HEK293 (cell line): ENCODE data around the gene STBD1.
"Not testable (repeated sequence)": the region's sequence is repeated elsewhere in the genome, so short reads cannot be mapped to it uniquely, and the experiment has no call there.

Source experiments
- CTCF ChIA-PET: fragments of 350-600 bp; formaldehyde crosslinking; extraction: SDS; loops from one replicate; lab custom pipeline; 2021; ENCODE audit warnings: antibody characterized with exemption; lab: Yijun Ruan, JAX
- POLR2A ChIA-PET: fragments of 300-600 bp; formaldehyde crosslinking; extraction: SDS; loops from one replicate; lab custom pipeline; 2020; ENCODE audit warnings: antibody characterized with exemption, inconsistent platforms; lab: Yijun Ruan, JAX
- H3K27ac ChIP-seq: fragments of 200-500 bp; sonication (Bioruptor generic); 2 replicates; pipeline ENCODE4 v1.5.1; 2014; ENCODE audit warnings: low read depth, low read length, control low read depth, inconsistent platforms; ENCODE audit errors: extremely low read depth
- H3K36me3 ChIP-seq, 2 experiments: fragments of 200-500 bp in 1 of 2; sonication (Bioruptor generic) in 1 of 2; 1 replicate in 1 of 2; 2 replicates in 1 of 2; pipeline ENCODE4 v1.5.1; 2014 to 2017; ENCODE audit warnings: inconsistent platforms in 2 of 2, low read length in 2 of 2; ENCODE audit not compliant: control insufficient read depth in 2 of 2, insufficient read depth in 1 of 2
- H3K4me1 ChIP-seq: fragments of 200-500 bp; sonication (Bioruptor generic); 2 replicates; pipeline ENCODE4 v1.5.1; 2014; ENCODE audit warnings: mild to moderate bottlenecking, low read length, inconsistent platforms; ENCODE audit not compliant: control insufficient read depth, insufficient read depth
- H3K4me3 ChIP-seq: 2 replicates; pipeline ENCODE4 v1.5.1; 2011; ENCODE audit warnings: low read depth, mild to moderate bottlenecking, control low read depth, low read length, moderate library complexity
- H3K9me3 ChIP-seq: fragments of 200-500 bp; sonication (Bioruptor generic); 2 replicates; pipeline ENCODE4 v1.5.1; 2014; ENCODE audit warnings: low read depth, low read length, inconsistent platforms; ENCODE audit not compliant: control insufficient read depth, insufficient read depth
- FEZF1 ChIP-seq: fragments of 450-650 bp; formaldehyde crosslinking; IDR thresholded peaks from 2 replicates; pipeline ENCODE4 v1.5.1; 2016; ENCODE audit warnings: missing biosample characterization, missing genetic modification characterization
- GLI4 ChIP-seq: fragments of 450-650 bp; formaldehyde crosslinking; IDR thresholded peaks from 2 replicates; pipeline ENCODE4 v1.5.1; 2016; ENCODE audit warnings: missing biosample characterization, missing genetic modification characterization
- SP2 ChIP-seq: fragments of 450-650 bp; formaldehyde crosslinking; IDR thresholded peaks from 2 replicates; pipeline ENCODE4 v1.5.1; 2016; ENCODE audit warnings: missing biosample characterization, missing genetic modification characterization
- ZBTB21 ChIP-seq: fragments of 450-650 bp; formaldehyde crosslinking; IDR thresholded peaks from 2 replicates; pipeline ENCODE4 v1.5.1; 2017; ENCODE audit warnings: missing biosample characterization, missing genetic modification characterization
- ZBTB48 ChIP-seq: fragments of 450-650 bp; formaldehyde crosslinking; IDR thresholded peaks from 2 replicates; pipeline ENCODE4 v1.5.1; 2016; ENCODE audit warnings: missing biosample characterization, missing genetic modification characterization
- ZNF114 ChIP-seq: fragments of 450-650 bp; formaldehyde crosslinking; IDR thresholded peaks from 2 replicates; pipeline ENCODE4 v1.5.0; 2017; ENCODE audit warnings: missing biosample characterization, missing genetic modification characterization
- ZNF214 ChIP-seq: fragments of 450-650 bp; formaldehyde crosslinking; IDR thresholded peaks from 2 replicates; pipeline ENCODE4 v1.5.1; 2017; ENCODE audit warnings: missing biosample characterization, mild to moderate bottlenecking, missing genetic modification characterization, borderline replicate concordance
- ZNF221 ChIP-seq: fragments of 450-650 bp; formaldehyde crosslinking; IDR thresholded peaks from 2 replicates; pipeline ENCODE4 v1.5.1; 2017; ENCODE audit warnings: missing biosample characterization, missing genetic modification characterization, borderline replicate concordance
- ZNF433 ChIP-seq: fragments of 450-650 bp; formaldehyde crosslinking; IDR thresholded peaks from 2 replicates; pipeline ENCODE4 v1.5.1; 2016; ENCODE audit warnings: missing biosample characterization, missing genetic modification characterization, low read depth
- ZNF48 ChIP-seq: fragments of 450-650 bp; formaldehyde crosslinking; IDR thresholded peaks from 2 replicates; pipeline ENCODE4 v1.5.1; 2016; ENCODE audit warnings: missing biosample characterization, missing genetic modification characterization
- ZNF610 ChIP-seq: fragments of 450-650 bp; formaldehyde crosslinking; IDR thresholded peaks from 2 replicates; pipeline ENCODE4 v1.5.1; 2016; ENCODE audit warnings: missing biosample characterization, missing genetic modification characterization, borderline replicate concordance
- ZNF654 ChIP-seq: fragments of 450-650 bp; formaldehyde crosslinking; IDR thresholded peaks from 2 replicates; pipeline ENCODE4 v1.5.1; 2016; ENCODE audit warnings: low read depth, missing biosample characterization, missing genetic modification characterization
- ZNF792 ChIP-seq: fragments of 450-650 bp; formaldehyde crosslinking; IDR thresholded peaks from 2 replicates; pipeline ENCODE4 v1.5.1; 2016; ENCODE audit warnings: missing biosample characterization, missing genetic modification characterization
- ZNF843 ChIP-seq: fragments of 450-650 bp; formaldehyde crosslinking; IDR thresholded peaks from 2 replicates; pipeline ENCODE4 v1.5.1; 2016; ENCODE audit warnings: missing biosample characterization, missing genetic modification characterization
- TF ChIP-seq, protein P1 (sequence below): fragments of 450-650 bp; formaldehyde crosslinking; IDR thresholded peaks from 2 replicates; pipeline ENCODE4 v1.5.1; 2016; ENCODE audit warnings: missing biosample characterization, missing genetic modification characterization
- TF ChIP-seq, protein P2 (sequence below): fragments of 450-650 bp; formaldehyde crosslinking; conservative IDR thresholded peaks from 2 replicates; pipeline ENCODE4 v1.5.1; 2016; ENCODE audit warnings: low read depth, missing biosample characterization, missing genetic modification characterization

STBD1 gene

DNA sequence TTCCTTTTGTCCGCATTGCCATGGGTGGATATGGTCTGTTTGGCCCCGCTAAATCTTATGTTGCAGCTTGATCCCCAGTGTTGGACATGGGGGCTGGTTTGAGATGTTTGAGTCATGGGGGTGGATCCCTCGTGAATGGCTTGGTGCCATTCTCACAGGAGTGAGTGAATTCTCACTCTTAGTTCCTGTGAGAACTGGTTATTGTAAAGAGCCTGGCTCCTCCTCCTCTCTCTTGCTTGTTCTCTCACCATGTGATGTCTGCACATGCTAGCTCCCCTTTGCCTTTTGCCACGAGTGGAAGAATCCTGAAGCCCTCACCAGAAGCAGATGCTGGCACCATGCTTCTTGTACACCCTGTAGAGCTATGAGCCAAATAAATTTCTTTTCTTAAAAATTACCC is 22.6 kb upstream of the STBD1 start:
- Histone ChIP-seq H3K27ac (no peak overlapping the region), H3K4me3 (no peak overlapping the region)
- POLR2A ChIA-PET: no interaction called here

DNA sequence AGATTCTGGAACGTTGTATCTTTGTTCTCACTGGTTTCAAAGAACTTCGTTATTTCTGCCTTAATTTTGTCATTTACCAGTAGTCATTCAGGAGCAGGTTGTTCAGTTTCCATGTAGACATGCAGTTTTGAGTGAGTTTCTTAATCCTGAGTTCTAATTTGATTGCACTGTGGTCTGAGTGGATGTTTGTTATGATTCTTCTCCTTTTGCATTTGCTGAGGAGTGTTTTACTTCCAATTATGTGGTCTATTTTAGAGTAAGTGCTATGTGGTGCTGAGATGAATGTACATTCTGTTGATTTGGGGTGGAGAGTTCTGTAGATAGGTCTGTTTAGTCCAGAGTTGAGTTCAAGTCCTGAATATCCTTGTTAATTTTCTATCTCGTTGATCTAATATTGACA is 18.7 kb upstream of the STBD1 start:
- POLR2A ChIA-PET, H3K9me3 ChIP-seq, H3K27ac ChIP-seq, H3K4me3 ChIP-seq, H3K4me1 ChIP-seq, H3K36me3 ChIP-seq: not testable (repeated sequence)
- CTCF ChIA-PET: interaction anchor here (0.8 kb wide), 1 partner anchor 18 kb away, joined by 6 read pairs; no protein-coding TSS in a partner anchor

More for the DNA sequence above, 22.6 kb upstream of the STBD1 start:
- H3K9me3 ChIP-seq: no peaks in the 10 kb centered on the region
- no peak for TF ChIP-seq ZNF792 (tag by site-specific recombination)
- no peak for TF ChIP-seq FEZF1 (tag by site-specific recombination)
- TF ChIP-seq, protein P1, sequence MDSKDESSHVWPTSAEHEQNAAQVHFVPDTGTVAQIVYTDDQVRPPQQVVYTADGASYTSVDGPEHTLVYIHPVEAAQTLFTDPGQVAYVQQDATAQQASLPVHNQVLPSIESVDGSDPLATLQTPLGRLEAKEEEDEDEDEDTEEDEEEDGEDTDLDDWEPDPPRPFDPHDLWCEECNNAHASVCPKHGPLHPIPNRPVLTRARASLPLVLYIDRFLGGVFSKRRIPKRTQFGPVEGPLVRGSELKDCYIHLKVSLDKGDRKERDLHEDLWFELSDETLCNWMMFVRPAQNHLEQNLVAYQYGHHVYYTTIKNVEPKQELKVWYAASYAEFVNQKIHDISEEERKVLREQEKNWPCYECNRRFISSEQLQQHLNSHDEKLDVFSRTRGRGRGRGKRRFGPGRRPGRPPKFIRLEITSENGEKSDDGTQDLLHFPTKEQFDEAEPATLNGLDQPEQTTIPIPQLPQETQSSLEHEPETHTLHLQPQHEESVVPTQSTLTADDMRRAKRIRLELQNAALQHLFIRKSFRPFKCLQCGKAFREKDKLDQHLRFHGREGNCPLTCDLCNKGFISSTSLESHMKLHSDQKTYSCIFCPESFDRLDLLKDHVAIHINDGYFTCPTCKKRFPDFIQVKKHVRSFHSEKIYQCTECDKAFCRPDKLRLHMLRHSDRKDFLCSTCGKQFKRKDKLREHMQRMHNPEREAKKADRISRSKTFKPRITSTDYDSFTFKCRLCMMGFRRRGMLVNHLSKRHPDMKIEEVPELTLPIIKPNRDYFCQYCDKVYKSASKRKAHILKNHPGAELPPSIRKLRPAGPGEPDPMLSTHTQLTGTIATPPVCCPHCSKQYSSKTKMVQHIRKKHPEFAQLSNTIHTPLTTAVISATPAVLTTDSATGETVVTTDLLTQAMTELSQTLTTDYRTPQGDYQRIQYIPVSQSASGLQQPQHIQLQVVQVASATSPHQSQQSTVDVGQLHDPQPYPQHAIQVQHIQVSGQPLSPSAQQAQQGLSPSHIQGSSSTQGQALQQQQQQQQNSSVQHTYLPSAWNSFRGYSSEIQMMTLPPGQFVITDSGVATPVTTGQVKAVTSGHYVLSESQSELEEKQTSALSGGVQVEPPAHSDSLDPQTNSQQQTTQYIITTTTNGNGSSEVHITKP: peak; percentile 47
- TF ChIP-seq, protein P2, sequence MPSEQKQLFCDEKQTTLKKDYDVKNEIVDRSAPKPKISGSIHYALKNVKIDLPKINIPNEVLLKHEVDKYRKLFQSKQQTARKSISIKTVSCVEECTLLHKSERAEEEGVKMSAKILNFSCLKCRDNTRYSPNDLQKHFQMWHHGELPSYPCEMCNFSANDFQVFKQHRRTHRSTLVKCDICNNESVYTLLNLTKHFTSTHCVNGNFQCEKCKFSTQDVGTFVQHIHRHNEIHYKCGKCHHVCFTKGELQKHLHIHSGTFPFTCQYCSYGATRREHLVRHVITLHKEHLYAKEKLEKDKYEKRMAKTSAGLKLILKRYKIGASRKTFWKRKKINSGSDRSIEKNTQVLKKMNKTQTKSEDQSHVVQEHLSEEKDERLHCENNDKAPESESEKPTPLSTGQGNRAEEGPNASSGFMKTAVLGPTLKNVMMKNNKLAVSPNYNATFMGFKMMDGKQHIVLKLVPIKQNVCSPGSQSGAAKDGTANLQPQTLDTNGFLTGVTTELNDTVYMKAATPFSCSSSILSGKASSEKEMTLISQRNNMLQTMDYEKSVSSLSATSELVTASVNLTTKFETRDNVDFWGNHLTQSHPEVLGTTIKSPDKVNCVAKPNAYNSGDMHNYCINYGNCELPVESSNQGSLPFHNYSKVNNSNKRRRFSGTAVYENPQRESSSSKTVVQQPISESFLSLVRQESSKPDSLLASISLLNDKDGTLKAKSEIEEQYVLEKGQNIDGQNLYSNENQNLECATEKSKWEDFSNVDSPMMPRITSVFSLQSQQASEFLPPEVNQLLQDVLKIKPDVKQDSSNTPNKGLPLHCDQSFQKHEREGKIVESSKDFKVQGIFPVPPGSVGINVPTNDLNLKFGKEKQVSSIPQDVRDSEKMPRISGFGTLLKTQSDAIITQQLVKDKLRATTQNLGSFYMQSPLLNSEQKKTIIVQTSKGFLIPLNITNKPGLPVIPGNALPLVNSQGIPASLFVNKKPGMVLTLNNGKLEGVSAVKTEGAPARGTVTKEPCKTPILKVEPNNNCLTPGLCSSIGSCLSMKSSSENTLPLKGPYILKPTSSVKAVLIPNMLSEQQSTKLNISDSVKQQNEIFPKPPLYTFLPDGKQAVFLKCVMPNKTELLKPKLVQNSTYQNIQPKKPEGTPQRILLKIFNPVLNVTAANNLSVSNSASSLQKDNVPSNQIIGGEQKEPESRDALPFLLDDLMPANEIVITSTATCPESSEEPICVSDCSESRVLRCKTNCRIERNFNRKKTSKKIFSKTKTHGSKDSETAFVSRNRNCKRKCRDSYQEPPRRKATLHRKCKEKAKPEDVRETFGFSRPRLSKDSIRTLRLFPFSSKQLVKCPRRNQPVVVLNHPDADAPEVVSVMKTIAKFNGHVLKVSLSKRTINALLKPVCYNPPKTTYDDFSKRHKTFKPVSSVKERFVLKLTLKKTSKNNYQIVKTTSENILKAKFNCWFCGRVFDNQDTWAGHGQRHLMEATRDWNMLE (tag by site-specific recombination): no peak
- CTCF ChIA-PET: no interaction called here
- no peaks in the 10 kb centered on the region for H3K4me1 ChIP-seq
- H3K36me3 ChIP-seq: no peaks in the 10 kb centered on the region

DNA sequence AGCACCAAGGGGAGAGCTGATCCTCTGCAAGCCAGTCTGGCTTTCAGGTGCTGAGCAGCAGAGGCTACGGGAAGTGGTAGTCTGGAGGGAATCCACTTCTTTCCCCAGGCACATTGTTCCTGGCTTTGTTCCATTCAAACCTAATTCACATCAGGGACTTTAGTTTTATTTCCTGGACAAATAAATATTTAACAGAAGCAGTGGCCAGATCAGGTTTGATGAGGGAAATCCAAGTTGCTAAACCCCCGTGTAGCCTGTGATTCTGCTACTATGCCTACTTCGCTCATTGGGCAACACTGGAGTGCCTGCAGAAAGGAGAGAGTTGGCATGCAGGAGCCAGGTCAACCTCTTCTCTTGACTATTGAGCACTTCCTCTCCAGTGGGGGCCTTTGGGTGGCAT is 13.8 kb upstream of the STBD1 start:
- CTCF ChIA-PET: no interaction called here
- POLR2A ChIA-PET: no interaction called here
- Histone ChIP-seq H3K27ac (no peak overlapping the region), H3K36me3 (no peaks in the 10 kb centered on the region), H3K9me3 (no peaks in the 10 kb centered on the region), H3K4me3 (no peak overlapping the region), H3K4me1 (no peaks in the 10 kb centered on the region)
- TF ChIP-seq GLI4 (no peak), ZNF843 (tag by site-specific recombination) (no peak), SP2 (tag by site-specific recombination) (no peak), ZNF114 (tag by site-specific recombination) (no peak), ZNF214 (tag by site-specific recombination) (no peak), ZBTB48 (no peak), ZBTB21 (tag by site-specific recombination) (no peak), ZNF433 (tag by site-specific recombination) (no peak), ZNF654 (tag by site-specific recombination) (no peak), ZNF48 (tag by site-specific recombination) (no peak), ZNF610 (tag by site-specific recombination) (no peak), ZNF221 (tag by site-specific recombination) (no peak)
